ENCODE data around the gene FOXN3.

FOXN3 gene

GRCh38 chr14:89342049-89342448 is 75.0 kb downstream of the FOXN3 start:
- Histone ChIP-seq H3K27me3 (ENCODE audit: control insufficient read depth in 5 of 5, insufficient read depth in 4 of 5, low read length in 5 of 5) (no peaks in the 10 kb centered on the region), H3K9ac (ENCODE audit: low read length in 5 of 5) (no peak overlapping the region), H3K9me3 (ENCODE audit: control insufficient read depth in 5 of 5, low read length in 5 of 5) (no peaks in the 10 kb centered on the region), H3K4me3 (ENCODE audit: low read depth in 1 of 5, low read length in 5 of 5) (no peak overlapping the region), H3K27ac (ENCODE audit: low read depth, low read length) (no peak overlapping the region), H3K36me3 (ENCODE audit: control insufficient read depth in 5 of 5, insufficient read depth in 5 of 5, low read length in 5 of 5) (peaks cover 0 to 1% (median 0%) of the 10 kb centered on the region in 5 donors), H3K4me1 (ENCODE audit: control insufficient read depth in 5 of 5, insufficient read depth in 5 of 5, low read length in 5 of 5) (peaks cover 12 to 50% (median 42%) of the 10 kb centered on the region in 5 donors)

DNA sequence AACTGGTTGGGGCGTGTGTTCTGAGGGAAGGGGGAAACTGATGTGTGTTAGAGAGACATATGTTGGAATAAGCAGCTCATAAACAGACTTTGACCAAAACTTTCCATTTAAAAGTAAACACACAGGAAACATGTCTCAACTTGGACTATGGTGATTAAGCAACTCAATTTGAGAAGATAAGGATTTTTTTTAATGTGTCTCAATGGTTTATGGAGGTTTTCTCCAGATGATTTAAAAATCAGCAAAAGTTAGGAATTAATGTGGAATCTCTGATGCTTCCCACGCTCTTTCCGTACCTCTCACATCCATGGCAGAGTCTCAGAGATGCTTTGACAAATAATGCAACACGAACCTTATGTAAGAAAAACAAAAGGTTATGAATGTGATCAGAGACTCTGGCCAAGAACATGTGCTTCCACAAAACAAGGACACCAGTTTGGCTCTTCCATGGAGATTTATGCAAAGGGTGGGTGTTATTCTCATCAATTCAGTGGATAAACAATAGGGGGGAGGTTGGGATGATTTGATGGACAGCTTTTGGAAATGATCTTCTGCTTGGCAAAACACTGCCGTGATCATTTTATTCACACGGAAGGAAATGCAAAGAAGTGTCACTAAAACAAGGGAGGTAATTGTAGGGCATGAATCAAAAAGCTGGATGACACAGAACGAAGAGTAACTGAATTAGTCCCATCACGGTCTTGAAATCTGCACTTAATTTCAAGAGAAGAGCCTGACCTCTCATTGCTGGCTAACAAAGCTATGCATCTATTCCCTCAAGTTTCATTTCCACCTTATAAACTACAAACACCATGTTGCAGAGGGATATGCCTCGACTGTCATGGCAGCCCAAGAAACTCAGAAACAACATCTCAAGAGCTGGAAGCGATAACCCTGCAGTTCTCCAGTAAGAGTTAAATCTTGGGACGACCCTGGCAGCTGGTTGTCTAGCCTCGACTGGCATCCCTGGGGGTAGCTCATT is 76.5 kb downstream of the FOXN3 start:
- H3K27me3 ChIP-seq (ENCODE audit: control insufficient read depth in 5 of 5, insufficient read depth in 4 of 5, low read length in 5 of 5) = no peaks in the 10 kb centered on the region
- no peaks in the 10 kb centered on the region for H3K9me3 ChIP-seq (ENCODE audit: control insufficient read depth in 5 of 5, low read length in 5 of 5)
- H3K4me1 ChIP-seq (ENCODE audit: control insufficient read depth in 5 of 5, insufficient read depth in 5 of 5, low read length in 5 of 5) = peaks cover 12 to 54% (median 45%) of the 10 kb centered on the region in 5 donors
- no peak overlapping the region for H3K9ac ChIP-seq (ENCODE audit: low read length in 5 of 5)
- H3K27ac ChIP-seq (ENCODE audit: low read depth, low read length) = peak overlapping the region; percentile 74
- no peaks in the 10 kb centered on the region for H3K36me3 ChIP-seq (ENCODE audit: control insufficient read depth in 5 of 5, insufficient read depth in 5 of 5, low read length in 5 of 5)
- no peak overlapping the region for H3K4me3 ChIP-seq (ENCODE audit: low read depth in 1 of 5, low read length in 5 of 5)

- peak overlapping the region in 1 of 5 donors; percentile 24 for H3K4me3 ChIP-seq (ENCODE audit: low read depth in 1 of 5, low read length in 5 of 5)
- no peaks in the 10 kb centered on the region for H3K36me3 ChIP-seq (ENCODE audit: control insufficient read depth in 5 of 5, insufficient read depth in 5 of 5, low read length in 5 of 5)
- H3K9ac ChIP-seq (ENCODE audit: low read length in 5 of 5) = peak overlapping the region in 1 of 5 donors; percentile 66
- no peaks in the 10 kb centered on the region for H3K9me3 ChIP-seq (ENCODE audit: control insufficient read depth in 5 of 5, low read length in 5 of 5)
- H3K27me3 ChIP-seq (ENCODE audit: control insufficient read depth in 5 of 5, insufficient read depth in 4 of 5, low read length in 5 of 5) = no peaks in the 10 kb centered on the region
- peak overlapping the region; percentile 74 for H3K27ac ChIP-seq (ENCODE audit: low read depth, low read length)
- H3K4me1 ChIP-seq (ENCODE audit: control insufficient read depth in 5 of 5, insufficient read depth in 5 of 5, low read length in 5 of 5) = peaks cover 12 to 54% (median 45%) of the 10 kb centered on the region in 5 donors
These were observed 77.5 kb downstream of the FOXN3 start for GRCh38 chr14:89339579-89339978.

- H3K27me3 ChIP-seq (ENCODE audit: control insufficient read depth in 5 of 5, insufficient read depth in 4 of 5, low read length in 5 of 5) = no peaks in the 10 kb centered on the region
- H3K4me1 ChIP-seq (ENCODE audit: control insufficient read depth in 5 of 5, insufficient read depth in 5 of 5, low read length in 5 of 5) = peaks cover 12 to 54% (median 45%) of the 10 kb centered on the region in 5 donors
- H3K9me3 ChIP-seq (ENCODE audit: control insufficient read depth in 5 of 5, low read length in 5 of 5) = no peaks in the 10 kb centered on the region
- peak overlapping the region in 1 of 5 donors; percentile 24 for H3K4me3 ChIP-seq (ENCODE audit: low read depth in 1 of 5, low read length in 5 of 5)
- peak overlapping the region; percentile 74 for H3K27ac ChIP-seq (ENCODE audit: low read depth, low read length)
- peak overlapping the region in 1 of 5 donors; percentile 66 for H3K9ac ChIP-seq (ENCODE audit: low read length in 5 of 5)
- H3K36me3 ChIP-seq (ENCODE audit: control insufficient read depth in 5 of 5, insufficient read depth in 5 of 5, low read length in 5 of 5) = no peaks in the 10 kb centered on the region
These were observed 77.9 kb downstream of the FOXN3 start for GRCh38 chr14:89339158-89339557.

DNA sequence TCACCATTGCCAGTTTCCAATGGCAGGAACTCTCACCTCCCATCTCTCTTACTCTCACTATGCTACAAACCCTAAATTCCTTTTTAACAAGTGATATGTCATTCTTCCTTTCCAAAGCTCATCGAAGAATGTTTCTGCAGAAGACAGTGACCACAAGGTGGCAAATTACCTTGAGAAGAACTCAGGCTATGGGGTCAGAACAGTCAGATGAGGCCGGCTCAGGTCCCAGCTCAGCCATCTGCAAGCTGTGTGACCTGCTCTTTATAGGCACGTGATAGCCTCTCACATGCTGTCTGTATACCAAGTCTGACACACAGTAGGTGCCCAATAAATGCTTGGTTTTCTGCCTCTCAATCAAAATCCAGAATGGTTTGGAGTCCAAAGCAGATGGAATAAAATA is 80.7 kb downstream of the FOXN3 start:
- no peaks in the 10 kb centered on the region for H3K9me3 ChIP-seq (ENCODE audit: control insufficient read depth in 5 of 5, low read length in 5 of 5)
- H3K9ac ChIP-seq (ENCODE audit: low read length in 5 of 5) = no peak overlapping the region
- peak overlapping the region; percentile 74 for H3K27ac ChIP-seq (ENCODE audit: low read depth, low read length)
- H3K4me3 ChIP-seq (ENCODE audit: low read depth in 1 of 5, low read length in 5 of 5) = no peak overlapping the region
- no peaks in the 10 kb centered on the region for H3K36me3 ChIP-seq (ENCODE audit: control insufficient read depth in 5 of 5, insufficient read depth in 5 of 5, low read length in 5 of 5)
- peaks cover 12 to 45% (median 43%) of the 10 kb centered on the region in 5 donors for H3K4me1 ChIP-seq (ENCODE audit: control insufficient read depth in 5 of 5, insufficient read depth in 5 of 5, low read length in 5 of 5)
- H3K27me3 ChIP-seq (ENCODE audit: control insufficient read depth in 5 of 5, insufficient read depth in 4 of 5, low read length in 5 of 5) = no peaks in the 10 kb centered on the region

GRCh38 chr14:89332031-89332430 is 85.0 kb downstream of the FOXN3 start:
- Histone ChIP-seq H3K27ac (ENCODE audit: low read depth, low read length) (no peak overlapping the region), H3K9ac (ENCODE audit: low read length in 5 of 5) (no peak overlapping the region), H3K36me3 (ENCODE audit: control insufficient read depth in 5 of 5, insufficient read depth in 5 of 5, low read length in 5 of 5) (no peaks in the 10 kb centered on the region), H3K27me3 (ENCODE audit: control insufficient read depth in 5 of 5, insufficient read depth in 4 of 5, low read length in 5 of 5) (no peaks in the 10 kb centered on the region), H3K4me3 (ENCODE audit: low read depth in 1 of 5, low read length in 5 of 5) (no peak overlapping the region), H3K9me3 (ENCODE audit: control insufficient read depth in 5 of 5, low read length in 5 of 5) (no peaks in the 10 kb centered on the region), H3K4me1 (ENCODE audit: control insufficient read depth in 5 of 5, insufficient read depth in 5 of 5, low read length in 5 of 5) (peaks cover 0 to 20% (median 13%) of the 10 kb centered on the region in 5 donors)

- H3K4me3 ChIP-seq (ENCODE audit: low read depth in 1 of 5, low read length in 5 of 5) = no peak overlapping the region
- peaks cover 0 to 15% (median 11%) of the 10 kb centered on the region in 5 donors for H3K4me1 ChIP-seq (ENCODE audit: control insufficient read depth in 5 of 5, insufficient read depth in 5 of 5, low read length in 5 of 5)
- H3K9me3 ChIP-seq (ENCODE audit: control insufficient read depth in 5 of 5, low read length in 5 of 5) = no peaks in the 10 kb centered on the region
- H3K27me3 ChIP-seq (ENCODE audit: control insufficient read depth in 5 of 5, insufficient read depth in 4 of 5, low read length in 5 of 5) = no peaks in the 10 kb centered on the region
- H3K9ac ChIP-seq (ENCODE audit: low read length in 5 of 5) = no peak overlapping the region
- no peak overlapping the region for H3K27ac ChIP-seq (ENCODE audit: low read depth, low read length)
- no peaks in the 10 kb centered on the region for H3K36me3 ChIP-seq (ENCODE audit: control insufficient read depth in 5 of 5, insufficient read depth in 5 of 5, low read length in 5 of 5)
These were observed 85.6 kb downstream of the FOXN3 start for GRCh38 chr14:89331398-89331797.

- Histone ChIP-seq H3K4me3 (ENCODE audit: low read depth in 1 of 5, low read length in 5 of 5) (peak overlapping the region in 1 of 5 donors; percentile 49), H3K27ac (ENCODE audit: low read depth, low read length) (peak overlapping the region; percentile 83), H3K9ac (ENCODE audit: low read length in 5 of 5) (no peak overlapping the region), H3K9me3 (ENCODE audit: control insufficient read depth in 5 of 5, low read length in 5 of 5) (no peaks in the 10 kb centered on the region), H3K36me3 (ENCODE audit: control insufficient read depth in 5 of 5, insufficient read depth in 5 of 5, low read length in 5 of 5) (peaks cover 0 to 8% (median 3%) of the 10 kb centered on the region in 5 donors), H3K4me1 (ENCODE audit: control insufficient read depth in 5 of 5, insufficient read depth in 5 of 5, low read length in 5 of 5) (peaks cover 0 to 15% (median 11%) of the 10 kb centered on the region in 5 donors), H3K27me3 (ENCODE audit: control insufficient read depth in 5 of 5, insufficient read depth in 4 of 5, low read length in 5 of 5) (no peaks in the 10 kb centered on the region)
These were observed 86.6 kb downstream of the FOXN3 start for GRCh38 chr14:89330236-89331002.

DNA sequence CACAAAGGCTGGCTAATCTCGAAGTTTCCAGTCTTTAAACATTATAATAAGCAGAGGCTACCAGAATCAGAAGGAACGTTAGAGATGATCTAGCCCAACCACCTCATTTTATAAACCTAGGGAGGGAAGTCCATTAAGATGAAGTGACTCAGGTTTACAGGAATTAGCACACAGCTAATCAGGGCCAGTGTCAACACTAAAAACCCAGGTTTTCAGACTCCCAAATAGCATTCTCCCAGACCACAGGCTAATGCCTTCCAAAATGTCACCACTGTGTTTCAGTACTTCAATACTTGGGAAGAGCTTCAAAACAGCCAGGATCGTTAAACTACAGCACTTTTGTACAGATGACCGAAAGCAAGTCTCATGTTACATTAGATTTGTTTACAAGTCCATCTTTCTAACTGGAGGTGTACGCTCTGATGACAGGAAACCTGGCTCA is 89.2 kb downstream of the FOXN3 start:
- peak overlapping the region; percentile 21 for H3K27ac ChIP-seq (ENCODE audit: low read depth, low read length)
- no peaks in the 10 kb centered on the region for H3K9me3 ChIP-seq (ENCODE audit: control insufficient read depth in 5 of 5, low read length in 5 of 5)
- H3K9ac ChIP-seq (ENCODE audit: low read length in 5 of 5) = no peak overlapping the region
- peaks cover 0 to 9% (median 5%) of the 10 kb centered on the region in 5 donors for H3K36me3 ChIP-seq (ENCODE audit: control insufficient read depth in 5 of 5, insufficient read depth in 5 of 5, low read length in 5 of 5)
- H3K27me3 ChIP-seq (ENCODE audit: control insufficient read depth in 5 of 5, insufficient read depth in 4 of 5, low read length in 5 of 5) = no peaks in the 10 kb centered on the region
- H3K4me1 ChIP-seq (ENCODE audit: control insufficient read depth in 5 of 5, insufficient read depth in 5 of 5, low read length in 5 of 5) = peaks cover 0 to 15% (median 11%) of the 10 kb centered on the region in 5 donors
- no peak overlapping the region for H3K4me3 ChIP-seq (ENCODE audit: low read depth in 1 of 5, low read length in 5 of 5)

Data from subcutaneous abdominal adipose tissue (tissue), 5 donors.